GM19467 (cell line): ENCODE measurements around the gene VAC14.

ENCODE experiments used
- ATAC-seq: cut with Tn5 transposase; IDR thresholded peaks from one replicate; pipeline ENCODE4 v1.9.1; 2021; ENCODE audit warnings: mild to moderate bottlenecking, moderate library complexity; ENCODE audit not compliant: unreplicated experiment

Gene VAC14

DNA sequence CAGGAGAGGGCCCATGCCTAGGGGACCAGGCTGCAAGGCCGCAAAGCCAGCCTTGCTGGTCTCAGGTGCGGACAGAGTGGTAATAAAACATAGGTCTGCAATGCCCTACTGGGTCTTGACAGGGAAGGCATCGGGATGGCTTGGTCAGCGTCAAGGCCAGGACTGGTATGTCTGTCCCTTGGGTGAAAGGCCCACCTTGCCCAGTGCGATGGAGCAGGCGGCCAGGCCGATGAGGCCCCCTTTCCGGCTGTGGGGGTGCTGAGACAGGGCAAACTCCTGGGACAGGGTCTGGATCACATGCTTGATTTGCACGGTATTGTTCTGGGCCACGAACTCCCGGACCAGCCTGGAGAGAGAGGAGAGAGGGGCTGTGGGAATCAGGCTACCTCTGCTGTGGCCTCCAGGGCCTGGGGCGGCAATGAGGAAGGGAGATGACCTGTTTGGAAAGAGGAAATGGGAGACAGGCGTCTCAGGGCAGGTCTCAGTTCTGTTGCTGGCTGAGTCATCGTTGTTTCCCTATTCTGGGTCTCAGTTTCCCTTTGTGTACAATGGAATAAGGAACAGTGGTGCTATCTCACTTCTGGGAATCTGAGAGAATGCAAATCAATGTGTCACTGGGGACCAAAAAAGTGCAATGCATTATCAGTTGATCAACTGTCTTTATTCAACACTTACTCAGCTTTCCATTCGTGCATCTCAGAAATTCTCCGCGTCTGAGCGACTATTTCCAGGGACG lies 14.8 kb downstream of the VAC14 start:
- ATAC-seq = no peak

DNA sequence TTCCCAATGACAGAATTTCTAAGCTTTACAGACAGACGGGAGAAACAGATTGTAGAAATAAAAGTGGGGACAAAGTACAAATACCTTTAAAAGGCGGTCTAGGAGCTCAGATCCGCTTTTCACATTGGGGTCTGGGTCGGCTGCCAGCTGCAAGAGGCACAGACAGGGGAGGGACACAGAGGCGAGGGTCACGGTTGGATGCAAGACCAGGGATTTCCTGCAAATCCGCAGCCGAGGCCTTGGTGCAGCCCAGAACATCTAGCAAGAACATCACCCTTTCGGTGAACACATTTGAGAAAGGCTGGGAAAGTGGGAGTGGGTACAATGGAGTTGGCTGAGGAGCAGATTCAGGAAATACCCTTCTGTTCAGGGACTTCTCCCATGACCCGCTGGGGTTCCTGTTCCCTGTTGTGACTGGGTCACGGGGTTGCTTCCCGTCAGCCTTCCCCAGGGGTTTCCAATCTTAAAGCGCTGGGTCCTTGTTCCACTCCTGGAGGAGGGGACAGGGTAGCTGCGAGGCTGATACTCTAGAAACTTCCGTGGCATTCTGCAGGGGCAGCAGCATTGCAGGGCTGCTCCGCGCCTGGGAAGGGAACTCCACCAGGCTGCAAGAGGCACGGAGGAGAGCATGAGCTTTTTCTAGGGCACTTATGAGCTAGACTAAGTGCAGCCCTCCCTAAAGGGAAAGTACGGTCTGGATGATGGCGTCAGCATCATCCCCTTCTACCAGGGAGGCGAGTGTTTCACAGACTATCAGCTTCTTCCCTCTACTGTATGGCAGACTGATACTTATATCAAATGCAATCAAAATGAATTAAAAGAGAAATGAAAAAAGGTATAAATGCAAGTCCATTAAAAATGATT lies 16.0 kb downstream of the VAC14 start:
- no peak for ATAC-seq

DNA sequence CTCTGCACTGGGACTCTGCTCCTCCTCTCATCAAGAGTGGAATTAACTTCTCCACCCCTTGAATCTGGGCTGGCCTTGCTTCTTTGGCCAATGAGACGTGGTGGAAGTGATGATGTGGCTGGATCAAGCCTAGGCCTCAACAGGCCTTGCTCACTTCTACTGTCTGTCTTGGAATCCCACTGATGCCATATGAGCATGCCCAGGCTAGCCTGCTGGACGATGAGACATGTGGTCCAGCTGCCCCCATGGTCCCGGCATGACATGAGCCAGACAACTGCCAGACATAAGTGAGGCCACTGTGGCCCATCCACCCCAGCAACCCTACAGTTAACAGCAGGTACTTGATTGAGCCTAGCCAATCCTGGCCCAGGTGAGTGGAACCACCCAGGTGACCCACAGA lies 18.7 kb downstream of the VAC14 start:
- ATAC-seq = no peak

DNA sequence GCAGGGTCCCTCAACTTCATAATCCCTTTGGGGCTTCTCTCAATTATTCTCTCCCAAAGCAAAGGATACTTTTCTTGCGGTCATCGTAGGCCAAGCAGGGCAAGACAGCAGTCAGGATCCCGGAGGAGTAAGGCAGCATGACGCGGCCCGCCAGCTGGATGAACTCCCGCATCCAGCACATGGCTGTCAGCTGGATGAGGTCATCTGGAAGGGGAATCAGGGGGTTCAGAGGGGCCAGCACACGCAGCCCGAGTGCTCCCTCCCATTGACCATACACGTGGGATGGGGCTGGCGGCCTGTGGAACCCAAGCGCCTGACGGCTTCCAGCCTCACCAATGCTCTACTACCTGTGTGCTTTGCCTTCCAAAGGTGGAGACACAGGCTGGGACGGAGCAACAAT lies 19.2 kb downstream of the VAC14 start:
- no peak for ATAC-seq

DNA sequence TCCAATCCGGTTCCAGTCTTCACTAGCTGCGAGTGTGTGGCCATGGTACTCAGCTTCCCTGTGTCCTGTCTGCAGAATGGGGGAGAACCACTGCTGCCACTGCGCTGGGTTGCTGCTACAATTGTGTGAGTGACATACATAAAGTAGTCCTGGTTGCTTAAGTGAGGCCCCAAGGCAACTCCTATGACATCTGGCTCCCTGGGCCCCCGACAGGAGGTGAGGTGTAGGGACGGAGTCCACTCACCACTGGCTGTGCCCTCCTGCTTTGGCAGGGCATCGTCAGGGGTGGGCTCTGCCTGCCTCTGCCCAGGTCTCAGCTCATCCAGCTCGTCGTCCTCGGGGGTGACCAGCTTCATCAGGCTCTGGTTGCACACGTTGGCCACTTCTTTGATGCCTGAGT lies 20.4 kb downstream of the VAC14 start:
- no peak for ATAC-seq

- ATAC-seq = no peak
Observed at GRCh38 chr16:70779361-70779760, 21.6 kb downstream of the VAC14 start.

- ATAC-seq = no peak
Observed at GRCh38 chr16:70778901-70779309, 22.1 kb downstream of the VAC14 start.

GRCh38 chr16:70777973-70778406 lies 23.0 kb downstream of the VAC14 start:
- ATAC-seq = no peak

- ATAC-seq = no peak
Observed at GRCh38 chr16:70777496-70777895, 23.5 kb downstream of the VAC14 start.

DNA sequence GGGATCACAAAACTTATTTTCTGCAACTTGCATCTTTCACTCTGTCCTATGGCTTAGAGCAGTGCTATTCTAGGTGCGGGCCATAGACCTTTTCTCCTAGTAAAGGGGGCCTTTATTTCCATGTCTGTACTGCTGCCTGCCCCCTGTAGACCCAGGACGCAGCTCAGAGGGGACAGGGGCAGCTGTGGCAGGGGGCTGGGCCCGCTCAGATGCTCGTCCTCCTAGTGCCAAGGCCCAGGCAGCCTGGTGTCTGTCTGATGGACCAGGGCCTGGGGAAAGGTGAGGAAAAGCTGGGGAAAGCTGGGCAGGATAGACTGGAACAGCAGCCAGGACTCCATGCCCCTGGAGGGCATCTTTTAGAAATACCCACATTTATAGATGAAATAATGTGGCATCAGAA lies 25.6 kb downstream of the VAC14 start:
- ATAC-seq = no peak

GRCh38 chr16:70774261-70774660 lies 26.7 kb downstream of the VAC14 start:
- no peak for ATAC-seq

- no peak for ATAC-seq
Observed at GRCh38 chr16:70772493-70772892, 28.5 kb downstream of the VAC14 start.

DNA sequence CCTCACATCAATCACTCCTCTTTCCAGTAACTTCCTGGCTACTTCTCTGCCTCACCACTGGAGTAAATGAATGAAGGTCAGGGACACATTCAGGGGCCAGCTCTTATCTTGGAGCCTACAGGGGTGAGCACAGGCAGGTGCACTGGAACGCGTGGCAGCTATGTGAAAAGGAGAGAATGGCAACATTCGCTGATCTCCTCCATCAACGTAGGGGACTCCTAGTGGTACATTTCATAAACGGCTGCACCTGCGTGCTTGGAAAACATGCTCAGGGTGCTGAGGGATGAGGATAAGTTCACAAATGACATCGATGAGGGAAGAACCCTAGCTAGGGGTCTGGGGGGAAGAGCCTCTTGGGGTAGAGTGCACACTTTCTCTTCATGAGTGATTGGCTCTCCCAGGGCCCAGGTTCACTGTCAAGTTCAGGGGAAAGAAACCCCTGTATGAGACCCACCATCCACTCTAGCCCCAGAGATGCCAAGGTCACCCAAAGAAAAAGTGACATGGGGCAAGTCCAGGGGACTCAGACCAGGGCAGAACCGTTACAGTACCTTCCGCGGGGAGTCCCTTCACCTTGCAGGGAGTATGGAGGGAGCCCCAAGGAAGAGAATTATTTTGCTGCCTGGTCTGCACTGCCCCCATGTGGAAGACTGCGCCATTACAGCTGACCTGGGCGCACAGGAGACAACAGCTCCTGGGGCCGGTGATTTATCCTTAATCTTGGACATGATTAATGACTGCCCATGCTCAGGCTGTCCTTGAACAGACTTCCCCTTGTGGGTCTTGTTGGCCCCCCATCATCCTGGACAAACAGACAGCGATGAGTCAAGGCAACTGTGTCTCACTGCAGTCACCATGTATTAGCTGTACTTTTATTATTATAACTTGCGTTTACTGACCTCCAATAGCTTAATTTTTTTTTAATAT lies 30.1 kb downstream of the VAC14 start:
- ATAC-seq = peak; percentile 54

DNA sequence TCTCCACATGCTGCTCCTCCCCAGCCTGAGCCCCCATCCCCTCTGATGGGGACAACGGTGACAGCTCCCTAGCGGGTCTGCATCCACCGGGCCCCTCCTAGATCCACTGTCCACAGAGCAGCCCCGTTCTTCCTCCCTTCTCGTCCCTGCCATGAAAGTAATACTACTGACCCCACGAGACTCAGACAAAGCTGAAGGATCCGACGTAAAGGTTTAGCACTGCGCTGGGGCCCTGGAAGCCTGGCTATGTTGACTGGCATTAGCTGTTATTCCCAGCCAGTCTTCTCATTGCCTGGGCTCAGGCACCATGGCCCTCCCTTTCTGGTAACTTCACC lies 30.7 kb downstream of the VAC14 start:
- no peak for ATAC-seq

- ATAC-seq = no peak
Observed at GRCh38 chr16:70769761-70770160, 31.2 kb downstream of the VAC14 start.

DNA sequence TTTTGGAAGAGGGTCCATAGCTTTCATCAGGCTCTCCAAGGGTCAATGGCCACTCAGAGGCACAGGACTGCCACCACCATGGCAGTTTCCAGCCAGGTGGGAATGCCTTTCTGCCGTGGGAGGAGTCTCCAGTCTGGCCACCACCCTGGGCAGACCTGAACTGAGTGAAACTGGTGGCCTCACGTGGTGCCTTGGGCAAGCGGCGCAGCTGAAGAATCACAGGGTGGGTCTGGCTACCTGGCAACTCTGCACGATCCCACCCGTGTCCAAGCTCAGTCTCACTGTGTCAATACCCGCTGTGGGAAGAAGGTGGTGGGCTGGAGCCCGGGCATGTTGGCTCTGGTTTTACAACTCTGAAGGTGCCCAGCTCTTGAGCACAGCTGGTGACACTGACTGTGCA lies 31.8 kb downstream of the VAC14 start:
- ATAC-seq = no peak

DNA sequence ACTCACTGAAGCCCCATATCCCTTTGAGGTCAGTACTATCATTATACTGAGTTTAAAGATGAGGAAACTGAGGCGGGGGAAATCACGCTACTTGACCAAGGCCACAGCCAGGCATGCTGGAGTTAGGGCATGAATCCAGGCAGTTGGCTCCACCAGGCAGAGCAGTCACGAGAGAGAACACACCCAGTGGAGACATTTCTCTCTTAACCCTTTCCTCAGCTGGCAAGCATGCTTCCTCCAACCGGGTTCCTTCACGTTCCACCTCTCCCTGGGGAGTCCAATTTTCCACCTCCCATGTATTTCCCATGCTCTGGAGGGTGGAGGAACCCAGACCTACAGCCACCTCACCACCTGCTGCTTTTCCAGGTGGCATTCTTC lies 32.8 kb downstream of the VAC14 start:
- no peak for ATAC-seq

GRCh38 chr16:70767377-70768202 lies 33.4 kb downstream of the VAC14 start:
- no peak for ATAC-seq

DNA sequence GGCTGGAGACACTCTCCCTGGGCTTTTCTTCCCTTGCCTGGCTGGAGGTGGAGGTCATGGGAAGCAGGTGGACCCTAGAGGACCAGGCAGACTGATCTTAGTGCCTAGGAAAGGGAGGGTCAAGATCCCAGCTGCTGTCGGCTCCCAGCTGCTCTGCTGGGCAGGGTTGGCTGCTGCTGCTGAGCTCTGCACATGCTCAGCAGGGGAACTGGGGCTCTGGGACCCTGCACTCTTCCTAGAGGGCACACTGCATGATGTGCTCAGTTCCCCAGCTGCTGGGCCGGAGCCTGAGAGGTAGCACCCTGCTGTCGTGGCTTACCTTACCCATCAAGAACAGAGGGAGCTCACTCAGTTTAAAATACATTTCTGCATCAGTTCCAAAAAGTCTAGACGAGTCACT lies 34.3 kb downstream of the VAC14 start:
- no peak for ATAC-seq

DNA sequence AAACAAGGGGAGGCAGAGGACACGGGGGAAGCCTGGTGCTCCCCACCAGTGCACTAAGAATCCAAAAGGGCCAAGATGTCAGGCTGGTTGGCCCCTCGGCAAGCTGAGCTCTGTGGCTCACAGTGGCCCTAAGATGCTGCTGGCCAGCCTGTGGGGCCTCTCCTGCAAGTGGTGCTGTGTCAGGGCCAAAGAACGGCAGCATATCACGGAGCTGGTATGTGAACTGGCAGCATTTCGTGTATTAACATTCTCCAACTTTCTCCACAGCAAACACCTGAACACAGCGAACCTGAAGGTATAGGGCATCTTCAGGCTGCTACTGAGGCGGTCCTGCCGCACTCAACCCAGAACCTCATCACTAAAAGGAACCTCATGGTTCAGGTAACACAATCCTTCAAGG lies 34.8 kb downstream of the VAC14 start:
- no peak for ATAC-seq

- ATAC-seq = no peak
Observed at GRCh38 chr16:70765491-70765890, 35.5 kb downstream of the VAC14 start.
